ENCODE measurements around the gene SMYD3.

SMYD3 gene

DNA sequence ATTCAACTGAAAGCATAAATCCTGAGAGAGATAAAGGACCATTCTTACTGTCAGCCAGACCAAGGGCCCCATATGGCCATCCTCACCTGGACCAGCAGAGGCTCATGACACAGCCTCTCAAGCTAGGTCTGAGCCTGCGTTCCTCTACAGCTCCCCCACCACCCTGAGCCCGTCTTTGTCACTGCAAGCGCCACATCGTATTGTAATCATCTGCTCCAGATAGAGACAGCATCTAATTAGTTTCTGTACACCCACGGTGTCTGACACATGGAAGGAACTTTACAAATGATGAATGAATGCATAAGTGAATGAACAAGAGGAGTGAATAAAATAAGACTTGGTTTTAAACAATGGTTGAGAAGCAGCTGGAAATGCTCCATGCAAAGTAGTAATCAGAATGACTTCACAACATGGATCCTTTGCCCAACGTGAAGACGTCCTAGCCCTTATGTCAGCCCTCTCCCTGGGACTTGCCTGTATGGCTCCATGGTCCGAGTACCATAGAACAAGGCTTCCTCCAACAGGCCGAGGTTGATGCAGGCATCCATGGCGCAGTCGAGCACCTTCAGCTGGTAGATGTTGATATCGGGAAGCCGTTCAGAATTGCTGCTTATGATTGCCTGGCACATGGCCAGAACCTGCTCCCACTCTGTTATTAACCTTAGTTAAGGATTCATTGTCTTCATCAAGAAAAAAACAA is 648.9 kb downstream of the SMYD3 start:
- Mint-ChIP-seq H3K9me3 (ENCODE audit: low read depth) (peaks cover 7% of the 10 kb centered on the region), H3K27ac (no peak overlapping the region), H3K4me1 (ENCODE audit: low read depth) (no peaks in the 10 kb centered on the region), H3K4me3 (no peak overlapping the region), H3K36me3 (peaks cover 53% of the 10 kb centered on the region), H3K27me3 (no peaks in the 10 kb centered on the region)

DNA sequence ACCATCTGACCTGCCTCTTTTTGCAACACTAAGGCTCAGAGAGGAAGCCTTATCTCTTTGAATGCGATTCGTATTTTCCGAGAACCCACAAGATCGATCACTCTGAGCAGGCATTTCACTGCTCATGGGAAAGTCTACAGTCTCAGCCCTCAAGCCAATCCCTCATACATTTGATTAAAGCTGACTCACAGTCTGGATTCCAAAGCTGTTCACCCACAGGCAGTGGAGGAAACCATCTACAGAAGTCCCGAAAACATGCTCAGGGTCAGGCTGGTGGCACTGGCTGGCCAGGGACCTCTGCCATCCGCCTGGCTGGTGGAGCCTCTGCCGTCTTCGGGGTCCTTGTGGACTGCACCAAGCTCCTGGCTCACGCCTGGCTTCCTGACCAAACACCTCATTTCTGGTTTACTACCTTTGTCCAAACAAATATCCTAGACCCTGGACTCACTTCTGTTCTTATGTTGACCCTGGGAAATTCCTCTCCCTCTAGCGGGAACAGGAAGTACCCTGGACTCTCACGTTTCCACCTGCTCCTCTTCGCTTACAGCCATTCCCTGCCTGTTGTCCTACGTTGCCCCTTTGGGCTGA is 650.0 kb downstream of the SMYD3 start:
- no peak overlapping the region for H3K4me3 Mint-ChIP-seq
- peaks cover 7% of the 10 kb centered on the region for H3K9me3 Mint-ChIP-seq (ENCODE audit: low read depth)
- no peaks in the 10 kb centered on the region for H3K4me1 Mint-ChIP-seq (ENCODE audit: low read depth)
- H3K27me3 Mint-ChIP-seq: no peaks in the 10 kb centered on the region
- peaks cover 44% of the 10 kb centered on the region for H3K36me3 Mint-ChIP-seq
- no peak overlapping the region for H3K27ac Mint-ChIP-seq

GRCh38 chr1:245855846-245856730 is 651.0 kb downstream of the SMYD3 start:
- Mint-ChIP-seq H3K27me3 (no peaks in the 10 kb centered on the region), H3K4me3 (no peak overlapping the region), H3K36me3 (peaks cover 45% of the 10 kb centered on the region), H3K4me1 (ENCODE audit: low read depth) (no peaks in the 10 kb centered on the region), H3K9me3 (ENCODE audit: low read depth) (peaks cover 7% of the 10 kb centered on the region), H3K27ac (no peak overlapping the region)

- H3K4me3 Mint-ChIP-seq: no peak overlapping the region
- H3K9me3 Mint-ChIP-seq (ENCODE audit: low read depth): peaks cover 7% of the 10 kb centered on the region
- no peaks in the 10 kb centered on the region for H3K27me3 Mint-ChIP-seq
- H3K36me3 Mint-ChIP-seq: peaks cover 44% of the 10 kb centered on the region
- H3K27ac Mint-ChIP-seq: no peak overlapping the region
- no peaks in the 10 kb centered on the region for H3K4me1 Mint-ChIP-seq (ENCODE audit: low read depth)
Measured at GRCh38 chr1:245853291-245853690, 653.8 kb downstream of the SMYD3 start.

DNA sequence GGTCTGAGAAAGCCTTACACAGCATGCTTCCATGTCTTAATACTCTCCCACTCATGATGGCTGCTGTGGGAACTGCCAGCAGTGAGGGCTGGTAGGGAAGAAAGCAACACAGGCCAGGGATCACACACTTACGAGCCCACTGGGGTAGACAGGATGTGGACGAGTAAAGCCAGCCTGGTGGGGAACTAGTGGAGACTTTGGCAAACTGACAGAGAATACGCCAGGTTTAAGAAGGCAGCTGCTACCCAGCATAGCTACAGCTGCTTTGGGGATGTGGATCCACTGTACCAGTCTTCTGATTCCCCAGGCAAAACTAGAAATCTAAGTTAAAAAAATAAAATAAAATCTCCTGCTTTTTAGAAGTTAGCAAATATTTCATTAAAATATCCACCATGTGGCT is 664.0 kb downstream of the SMYD3 start:
- Mint-ChIP-seq H3K4me1 (ENCODE audit: low read depth) (no peaks in the 10 kb centered on the region), H3K27ac (no peak overlapping the region), H3K36me3 (peaks cover 16% of the 10 kb centered on the region), H3K9me3 (ENCODE audit: low read depth) (no peaks in the 10 kb centered on the region), H3K4me3 (no peak overlapping the region), H3K27me3 (no peaks in the 10 kb centered on the region)

- H3K9me3 Mint-ChIP-seq (ENCODE audit: low read depth): no peaks in the 10 kb centered on the region
- H3K4me3 Mint-ChIP-seq: no peak overlapping the region
- H3K4me1 Mint-ChIP-seq (ENCODE audit: low read depth): no peaks in the 10 kb centered on the region
- H3K36me3 Mint-ChIP-seq: peaks cover 21% of the 10 kb centered on the region
- H3K27ac Mint-ChIP-seq: no peak overlapping the region
- no peaks in the 10 kb centered on the region for H3K27me3 Mint-ChIP-seq
Measured at GRCh38 chr1:245842106-245842505, 665.0 kb downstream of the SMYD3 start.

GRCh38 chr1:245840971-245841370 is 666.1 kb downstream of the SMYD3 start:
- H3K4me1 Mint-ChIP-seq (ENCODE audit: low read depth): no peaks in the 10 kb centered on the region
- H3K4me3 Mint-ChIP-seq: no peak overlapping the region
- no peaks in the 10 kb centered on the region for H3K27me3 Mint-ChIP-seq
- H3K9me3 Mint-ChIP-seq (ENCODE audit: low read depth): no peaks in the 10 kb centered on the region
- H3K27ac Mint-ChIP-seq: no peak overlapping the region
- peaks cover 17% of the 10 kb centered on the region for H3K36me3 Mint-ChIP-seq

GRCh38 chr1:245837718-245838117 is 669.4 kb downstream of the SMYD3 start:
- no peaks in the 10 kb centered on the region for H3K27me3 Mint-ChIP-seq

DNA sequence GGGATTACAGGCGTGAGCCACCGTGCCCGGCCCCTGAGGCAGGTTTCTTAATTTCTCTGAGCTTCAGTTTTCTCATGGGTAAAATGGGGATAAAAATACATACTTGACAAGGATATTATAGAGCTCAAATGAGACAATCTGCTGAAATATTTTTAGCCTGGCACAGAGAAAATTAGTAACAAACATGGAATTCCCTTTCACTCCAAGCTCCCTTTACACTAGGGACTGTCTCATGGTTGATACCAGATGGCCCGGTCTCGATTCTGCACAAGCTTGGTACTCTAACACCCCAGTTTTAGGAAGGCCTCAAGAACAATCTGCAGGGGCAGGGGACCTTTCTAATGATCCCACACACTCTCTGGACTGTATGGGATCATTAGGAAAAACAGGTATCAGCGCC is 671.7 kb downstream of the SMYD3 start:
- no peaks in the 10 kb centered on the region for H3K9me3 Mint-ChIP-seq (ENCODE audit: low read depth)
- H3K4me1 Mint-ChIP-seq (ENCODE audit: low read depth): no peaks in the 10 kb centered on the region
- peaks cover 31% of the 10 kb centered on the region for H3K36me3 Mint-ChIP-seq
- no peak overlapping the region for H3K4me3 Mint-ChIP-seq
- H3K27me3 Mint-ChIP-seq: no peaks in the 10 kb centered on the region
- no peak overlapping the region for H3K27ac Mint-ChIP-seq

More at GRCh38 chr1:245837718-245838117, 669.4 kb downstream of the SMYD3 start:
- Mint-ChIP-seq H3K27ac (no peak overlapping the region), H3K36me3 (peaks cover 23% of the 10 kb centered on the region), H3K4me3 (no peak overlapping the region), H3K4me1 (ENCODE audit: low read depth) (no peaks in the 10 kb centered on the region), H3K9me3 (ENCODE audit: low read depth) (no peaks in the 10 kb centered on the region)

GRCh38 chr1:245834002-245834401 is 673.1 kb downstream of the SMYD3 start:
- peaks cover 33% of the 10 kb centered on the region for H3K36me3 Mint-ChIP-seq
- no peaks in the 10 kb centered on the region for H3K4me1 Mint-ChIP-seq (ENCODE audit: low read depth)
- no peaks in the 10 kb centered on the region for H3K9me3 Mint-ChIP-seq (ENCODE audit: low read depth)
- H3K27ac Mint-ChIP-seq: no peak overlapping the region
- no peaks in the 10 kb centered on the region for H3K27me3 Mint-ChIP-seq
- H3K4me3 Mint-ChIP-seq: no peak overlapping the region

DNA sequence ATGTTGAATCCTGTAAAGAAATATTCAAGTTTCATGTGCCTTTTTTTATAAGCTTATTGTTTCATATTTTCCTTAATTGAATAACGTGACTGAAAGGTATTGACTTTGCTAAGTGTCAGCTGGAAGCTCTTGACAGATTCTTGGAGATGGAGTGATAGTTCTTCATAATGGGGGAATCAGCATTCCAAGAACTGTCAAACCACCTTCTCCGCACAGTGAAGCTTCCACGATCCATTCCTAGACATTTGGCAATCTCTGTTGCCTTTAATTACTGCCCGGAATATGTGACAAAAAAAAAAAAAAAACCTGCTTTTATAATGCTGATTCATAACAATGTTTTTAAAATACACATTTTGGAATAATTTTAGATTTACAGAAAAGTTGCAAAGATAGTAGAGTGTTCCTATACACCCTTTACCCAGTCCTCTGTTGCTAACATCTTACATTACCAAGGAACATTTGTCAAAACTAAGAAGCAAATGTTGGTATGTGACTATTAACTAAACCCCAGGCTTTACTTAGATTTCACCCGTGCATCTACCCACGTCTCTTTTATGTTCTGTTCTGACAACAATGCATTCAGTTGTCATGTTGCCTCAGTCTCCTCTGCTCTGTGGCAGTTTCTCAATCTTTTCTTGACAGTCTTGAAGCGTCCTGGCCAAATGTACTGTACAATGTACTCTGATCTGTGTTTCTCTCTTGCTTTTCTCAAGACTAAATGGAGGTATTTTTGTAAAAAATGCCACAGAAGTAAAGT is 674.1 kb downstream of the SMYD3 start:
- Mint-ChIP-seq H3K27ac (no peak overlapping the region), H3K4me1 (ENCODE audit: low read depth) (no peaks in the 10 kb centered on the region)

GRCh38 chr1:245831518-245831917 is 675.6 kb downstream of the SMYD3 start:
- H3K4me3 Mint-ChIP-seq: no peak overlapping the region
- H3K36me3 Mint-ChIP-seq: peaks cover 35% of the 10 kb centered on the region
- H3K4me1 Mint-ChIP-seq (ENCODE audit: low read depth): no peaks in the 10 kb centered on the region
- H3K27ac Mint-ChIP-seq: no peak overlapping the region
- H3K9me3 Mint-ChIP-seq (ENCODE audit: low read depth): no peaks in the 10 kb centered on the region
- H3K27me3 Mint-ChIP-seq: no peaks in the 10 kb centered on the region

More for the DNA sequence above, 674.1 kb downstream of the SMYD3 start:
- Mint-ChIP-seq H3K4me3 (no peak overlapping the region), H3K9me3 (ENCODE audit: low read depth) (no peaks in the 10 kb centered on the region), H3K36me3 (peaks cover 33% of the 10 kb centered on the region), H3K27me3 (no peaks in the 10 kb centered on the region)

DNA sequence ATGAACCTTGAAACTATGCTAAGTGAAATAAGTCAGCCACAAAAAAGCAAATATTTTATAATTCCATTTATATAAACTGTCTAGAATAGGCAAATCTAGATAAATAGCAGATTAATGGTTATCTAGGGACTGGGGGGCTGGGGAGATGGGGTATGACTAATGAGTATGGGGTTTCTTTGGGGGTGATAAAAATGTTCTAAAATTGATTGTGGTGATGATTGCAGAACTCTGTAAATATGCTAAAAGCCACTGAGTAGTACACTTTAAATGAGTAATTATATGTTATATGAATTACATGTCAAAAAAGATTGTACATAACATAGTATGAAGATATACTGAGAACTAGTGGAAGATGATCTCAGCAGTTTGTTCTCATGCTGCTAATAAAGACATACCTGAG is 677.3 kb downstream of the SMYD3 start:
- H3K4me3 Mint-ChIP-seq: no peak overlapping the region
- H3K27me3 Mint-ChIP-seq: no peaks in the 10 kb centered on the region
- H3K4me1 Mint-ChIP-seq (ENCODE audit: low read depth): no peaks in the 10 kb centered on the region
- H3K27ac Mint-ChIP-seq: no peak overlapping the region
- H3K9me3 Mint-ChIP-seq (ENCODE audit: low read depth): no peaks in the 10 kb centered on the region
- H3K36me3 Mint-ChIP-seq: peaks cover 36% of the 10 kb centered on the region

GRCh38 chr1:245829194-245829593 is 677.9 kb downstream of the SMYD3 start:
- no peaks in the 10 kb centered on the region for H3K9me3 Mint-ChIP-seq (ENCODE audit: low read depth)

More at GRCh38 chr1:245829194-245829593, 677.9 kb downstream of the SMYD3 start:
- Mint-ChIP-seq H3K27ac (no peak overlapping the region), H3K36me3 (peaks cover 32% of the 10 kb centered on the region), H3K4me1 (ENCODE audit: low read depth) (no peaks in the 10 kb centered on the region), H3K4me3 (no peak overlapping the region), H3K27me3 (no peaks in the 10 kb centered on the region)

All from activated naive CD8-positive, alpha-beta T cell (primary cell).